Measurements from ENCODE around the gene CCL4L2.
"Not testable (repeated sequence)": the region's sequence is repeated elsewhere in the genome, so short reads cannot be mapped to it uniquely, and the experiment has no call there.

The CCL4L2 gene

DNA sequence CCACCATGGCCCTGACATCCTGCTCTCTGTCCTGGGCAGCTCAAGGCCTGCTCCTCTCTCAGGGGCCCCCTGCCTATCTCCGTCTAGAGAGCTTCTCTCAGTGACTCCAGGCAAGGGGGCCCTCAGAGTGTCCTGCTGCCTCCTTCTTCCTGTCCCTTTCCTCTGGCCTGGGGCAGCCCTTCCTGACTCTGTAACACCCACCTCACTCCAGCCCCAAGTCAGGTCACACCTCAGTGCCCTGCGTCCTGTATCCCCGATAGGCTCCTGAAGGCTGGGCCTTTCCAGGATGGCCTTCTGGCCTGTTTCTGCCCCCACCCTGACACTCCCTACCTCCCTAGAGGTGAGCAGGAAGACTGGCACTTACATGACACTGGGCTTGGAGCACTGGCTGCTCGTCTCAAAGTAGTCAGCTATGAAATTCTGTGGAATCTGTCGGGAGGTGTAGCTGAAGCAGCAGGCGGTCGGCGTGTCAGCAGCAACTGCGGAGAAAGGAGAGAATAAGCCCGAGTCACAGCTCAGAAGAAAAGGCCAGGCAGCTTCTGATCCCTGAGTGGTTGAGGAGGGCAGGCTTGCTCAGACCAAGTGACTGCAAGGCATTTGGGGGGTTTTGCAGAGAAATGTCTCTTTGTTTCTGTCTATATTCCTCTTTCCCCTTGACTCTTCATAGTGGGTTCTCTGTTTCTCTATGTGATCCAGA, 15.3 kb upstream of the CCL4L2 start:
- no peak for DNase-seq (ENCODE audit: low spot score)

DNA sequence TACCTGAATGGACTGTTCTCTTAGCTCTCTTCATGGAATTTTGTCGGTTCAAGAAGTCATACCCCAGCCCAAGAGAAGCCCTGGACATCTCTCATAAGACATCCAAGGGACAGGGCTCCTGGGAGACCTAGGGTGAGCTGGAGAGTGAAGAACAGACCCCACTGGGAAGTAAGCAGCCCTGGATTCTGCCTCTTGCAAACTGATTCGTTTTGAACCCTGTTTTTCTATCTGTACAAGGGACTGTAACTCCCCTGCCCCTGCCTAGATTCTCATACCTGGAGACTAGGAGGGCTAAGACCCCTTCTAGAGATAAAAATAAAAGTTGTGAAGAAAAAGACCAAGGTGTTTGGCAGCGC, 14.8 kb upstream of the CCL4L2 start:
- DNase-seq (ENCODE audit: low spot score), result no peak

- DNase-seq (ENCODE audit: low spot score), result no peak
These were observed 13.5 kb upstream of the CCL4L2 start for GRCh38 chr17:36197387-36197703.

GRCh38 chr17:36198831-36199465, 11.9 kb upstream of the CCL4L2 start:
- no peak for DNase-seq (ENCODE audit: low spot score)

GRCh38 chr17:36201102-36201501, 9.8 kb upstream of the CCL4L2 start:
- not testable (repeated sequence) for DNase-seq (ENCODE audit: low spot score)

DNA sequence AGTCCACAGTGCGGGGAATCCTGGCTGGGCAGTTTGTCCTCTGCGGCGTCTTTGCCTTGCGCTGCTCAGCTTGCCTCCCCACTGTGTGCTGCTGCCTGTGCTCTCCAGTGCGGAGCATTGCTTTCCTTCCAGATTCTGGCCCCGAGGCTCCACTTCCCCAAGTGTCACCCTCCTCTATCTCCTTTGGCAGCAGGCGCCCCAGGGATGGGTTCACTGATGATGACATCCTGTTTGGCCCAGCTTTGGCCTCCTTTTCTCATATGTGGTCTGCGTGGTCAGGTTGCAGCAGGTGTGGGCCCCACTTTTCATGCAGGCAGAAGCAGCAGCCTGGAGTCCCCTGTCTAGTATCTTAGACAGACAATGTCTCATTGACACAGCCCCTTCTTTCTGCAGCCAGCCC, 9.4 kb upstream of the CCL4L2 start:
- DNase-seq (ENCODE audit: low spot score), result not testable (repeated sequence)

DNA sequence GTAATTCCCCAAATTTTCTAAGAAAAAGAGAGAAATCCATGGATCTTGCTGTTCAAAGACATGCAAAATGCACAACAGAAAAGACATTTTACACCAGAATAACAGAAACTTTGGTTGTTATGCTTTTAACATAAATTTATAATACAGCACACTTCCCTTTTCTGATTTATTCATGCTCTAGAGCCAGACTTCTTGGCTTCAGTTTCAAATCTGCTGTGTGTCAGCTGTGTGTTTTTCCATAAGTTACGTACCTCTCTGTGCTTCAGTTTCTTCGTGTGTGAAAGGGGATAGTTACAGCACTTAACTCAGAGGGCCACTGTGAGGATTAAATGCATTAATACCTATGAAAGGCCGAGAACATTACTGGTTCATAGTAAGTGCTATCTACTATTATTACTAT, 7.5 kb upstream of the CCL4L2 start:
- no peak for DNase-seq (ENCODE audit: low spot score)

GRCh38 chr17:36204724-36205500, 6.0 kb upstream of the CCL4L2 start:
- DNase-seq (ENCODE audit: low spot score), result no peak

- DNase-seq (ENCODE audit: low spot score), result no peak
These were observed 5.0 kb upstream of the CCL4L2 start for GRCh38 chr17:36205637-36206485.

GRCh38 chr17:36206486-36206821, 4.4 kb upstream of the CCL4L2 start:
- not testable (repeated sequence) for DNase-seq (ENCODE audit: low spot score)

GRCh38 chr17:36207383-36207782, 3.5 kb upstream of the CCL4L2 start:
- not testable (repeated sequence) for DNase-seq (ENCODE audit: low spot score)

GRCh38 chr17:36209575-36209974, 1.3 kb upstream of the CCL4L2 start:
- DNase-seq (ENCODE audit: low spot score), result no peak

- DNase-seq (ENCODE audit: low spot score), result not testable (repeated sequence)
These were observed 815 bp downstream of the CCL4L2 start for GRCh38 chr17:36211484-36212271.

GRCh38 chr17:36212272-36212605, 1.4 kb downstream of the CCL4L2 start:
- no peak for DNase-seq (ENCODE audit: low spot score)

GRCh38 chr17:36212966-36213365, 2.1 kb downstream of the CCL4L2 start:
- no peak for DNase-seq (ENCODE audit: low spot score)

- DNase-seq (ENCODE audit: low spot score), result no peak
These were observed 2.8 kb downstream of the CCL4L2 start for GRCh38 chr17:36213695-36214094.

- no peak for DNase-seq (ENCODE audit: low spot score)
These were observed 4.1 kb downstream of the CCL4L2 start for GRCh38 chr17:36214918-36215317.

DNA sequence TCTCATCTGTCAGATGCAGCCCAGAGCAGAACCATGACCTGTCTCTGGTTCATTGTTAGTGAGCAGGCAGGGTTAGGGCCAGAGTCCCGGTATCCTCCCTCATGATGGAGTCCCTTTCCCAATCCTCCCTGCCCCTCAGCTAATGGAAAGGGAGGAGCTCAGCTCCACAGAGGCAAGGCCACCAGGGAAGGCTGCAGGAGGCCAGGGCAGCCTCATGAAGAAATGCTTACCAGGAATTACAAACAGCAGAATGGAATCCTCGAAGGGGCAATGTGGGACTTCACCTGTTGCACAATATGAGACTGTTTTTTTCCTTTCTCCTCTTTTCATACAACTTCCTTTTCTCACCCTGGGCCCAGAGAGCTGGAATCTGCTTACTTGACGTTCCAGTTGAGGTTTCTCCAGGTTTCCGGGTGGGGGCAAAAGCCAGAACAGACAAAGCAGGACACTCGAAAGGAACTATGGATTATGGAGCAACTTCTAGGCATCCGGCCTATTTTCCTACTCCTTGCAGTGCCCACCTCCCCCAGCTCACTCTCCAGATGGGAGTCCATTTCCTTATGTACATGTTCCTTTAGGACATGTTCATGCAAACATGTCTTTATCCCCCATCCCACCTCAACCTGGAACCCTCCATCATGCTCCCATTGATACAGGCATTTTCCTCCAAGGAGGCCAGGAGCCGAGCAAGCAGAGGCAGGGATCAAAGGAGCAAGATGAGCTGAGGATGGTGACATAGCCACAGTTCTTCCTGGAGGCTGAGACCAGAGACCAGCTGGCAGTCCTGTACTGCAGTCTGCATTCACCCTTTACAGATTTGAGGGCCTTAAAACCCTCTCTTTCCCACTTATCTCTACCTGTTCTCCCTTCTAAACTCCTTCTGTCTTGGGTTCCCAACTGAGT, 4.8 kb downstream of the CCL4L2 start:
- not testable (repeated sequence) for DNase-seq (ENCODE audit: low spot score)

DNA sequence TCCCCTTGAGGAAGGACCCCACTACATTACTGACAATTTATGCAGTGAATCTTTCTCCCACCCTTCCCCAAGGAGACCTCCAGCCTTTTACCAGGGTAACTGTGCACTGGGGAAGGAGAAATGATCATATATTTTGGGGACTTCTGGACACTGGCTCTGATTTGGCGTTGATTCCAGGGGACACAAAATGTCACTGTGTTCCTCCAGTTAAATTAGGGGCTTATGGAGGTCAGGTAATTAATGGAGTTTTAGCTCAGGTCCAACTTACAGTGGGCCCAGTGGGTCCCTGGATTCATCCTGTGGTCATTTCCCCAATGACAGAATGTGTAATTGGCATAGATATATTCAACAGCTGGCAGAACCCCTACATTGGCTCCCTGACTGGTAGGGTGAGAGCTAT, 8.7 kb downstream of the CCL4L2 start:
- DNase-seq (ENCODE audit: low spot score), result not testable (repeated sequence)

- not testable (repeated sequence) for DNase-seq (ENCODE audit: low spot score)
These were observed 10.1 kb downstream of the CCL4L2 start for GRCh38 chr17:36220737-36221580.

Measured in LoVo (cell line).